Measurements from ENCODE around the gene FBN2. TPM values are rescaled to one million over a fixed set of nuclear protein-coding genes. Genes with fewer than 3 reads are reported as not detected.

Gene FBN2
- total RNA-seq, 1 experiment from 2014 or later: 0.42 TPM

GRCh38 chr5:128422612-128423011 lies 115.4 kb downstream of the FBN2 start (continued):
- no peak for TF ChIP-seq CTCF (IDR thresholded peaks at IDR 0.05 in 2 of 3, conservative IDR thresholded peaks at IDR 0.05 in 1 of 3; ENCODE audit: borderline replicate concordance in 1 of 3, insufficient read depth in 1 of 3, low read depth in 2 of 3, low read length in 2 of 3)

- Histone ChIP-seq H4K20me1 (ENCODE audit: insufficient read depth) (no peaks in the 10 kb centered on the region), H3K27me3 (ENCODE audit: insufficient read depth, low read length) (no peaks in the 10 kb centered on the region), H3K4me1 (ENCODE audit: control insufficient read depth in 1 of 2, insufficient read depth in 2 of 2, low read length in 2 of 2) (peaks cover 0 to 8% of the 10 kb centered on the region in 2 experiments; a peak in 2 of 4 replicates), H3K27ac (ENCODE audit: low read depth, low read length) (no peak overlapping the region), H3K9me2 (ENCODE audit: insufficient read depth) (no peaks in the 10 kb centered on the region), H2AFZ (ENCODE audit: low read depth, low read length, poor library complexity, severe bottlenecking) (no peak overlapping the region), H3K4me3 (replicated peaks in 1 of 2; ENCODE audit: low read depth in 1 of 2, low read length in 2 of 2) (no peak overlapping the region), H3K4me2 (ENCODE audit: low read length) (no peak overlapping the region), H3K9ac (ENCODE audit: low read length) (no peak overlapping the region), H3K9me3 (ENCODE audit: control insufficient read depth in 1 of 2, insufficient read depth in 1 of 2, low read depth in 1 of 2, low read length in 2 of 2) (no peaks in the 10 kb centered on the region), H3K79me2 (ENCODE audit: insufficient read depth, low read length) (no peaks in the 10 kb centered on the region), H3K36me3 (ENCODE audit: control insufficient read depth in 1 of 2, insufficient read depth in 2 of 2, low read length in 2 of 2) (no peaks in the 10 kb centered on the region)
- ChIA-PET POLR2A (no interaction called here), CTCF (no interaction called here), RAD21 (ENCODE audit: low non-redundant PET in 1 of 2, low total read pairs in 2 of 2, uncharacterized antibody in 2 of 2, unreplicated experiment in 2 of 2) (no interaction called here)
- no peak for ATAC-seq
- intact Hi-C loops (cut with micrococcal nuclease): no loop called here
- DNase-seq (ENCODE audit: low read depth, low spot score): no peak
- no TSS peak for BruUV-seq (replicated peaks)
- TF ChIP-seq CTCF (IDR thresholded peaks at IDR 0.05 in 2 of 3, conservative IDR thresholded peaks at IDR 0.05 in 1 of 3; ENCODE audit: borderline replicate concordance in 1 of 3, insufficient read depth in 1 of 3, low read depth in 2 of 3, low read length in 2 of 3): no peak
- TF ChIP-seq JUND (IDR thresholded peaks at IDR 0.05): no peak
- no peak for TF ChIP-seq REST (IDR thresholded peaks at IDR 0.05; ENCODE audit: low read depth)
- no peak for TF ChIP-seq SP1 (IDR thresholded peaks at IDR 0.05; ENCODE audit: low read depth)
- TF ChIP-seq ZNF274 (IDR thresholded peaks at IDR 0.05; ENCODE audit: low read depth, low read length): no peak
- TF ChIP-seq FOSL1 (IDR thresholded peaks at IDR 0.05; ENCODE audit: low read depth): no peak
- TF ChIP-seq CEBPB (IDR thresholded peaks at IDR 0.05; ENCODE audit: low read depth): no peak
- no peak for TF ChIP-seq SIN3A (IDR thresholded peaks at IDR 0.05; ENCODE audit: low read depth)
Measured at GRCh38 chr5:128414469-128414868, 123.6 kb downstream of the FBN2 start.
